ENCODE data around the gene IFNL1.

- no peak for TF ChIP-seq POLR2AphosphoS5 (IDR thresholded peaks at IDR 0.05; ENCODE audit: low read depth, low read length)
- TF ChIP-seq CTCF (IDR thresholded peaks at IDR 0.05), result no peak
- TF ChIP-seq TCF7L2 (IDR thresholded peaks at IDR 0.05; ENCODE audit: low read depth, low read length), result no peak
- no peak for TF ChIP-seq REST (IDR thresholded peaks at IDR 0.05; ENCODE audit: insufficient read depth in 1 of 2, low read depth in 2 of 2, low read length in 1 of 2)
- no peak for TF ChIP-seq SIN3A (IDR thresholded peaks at IDR 0.05; ENCODE audit: borderline replicate concordance, insufficient read depth, low read depth, low read length)
Observed at GRCh38 chr19:39253374-39254149, 42.6 kb upstream of the IFNL1 start.

Measured in Panc1 (cell line).